ENCODE measurements around the gene DGKH.

- TF ChIP-seq, protein P1, sequence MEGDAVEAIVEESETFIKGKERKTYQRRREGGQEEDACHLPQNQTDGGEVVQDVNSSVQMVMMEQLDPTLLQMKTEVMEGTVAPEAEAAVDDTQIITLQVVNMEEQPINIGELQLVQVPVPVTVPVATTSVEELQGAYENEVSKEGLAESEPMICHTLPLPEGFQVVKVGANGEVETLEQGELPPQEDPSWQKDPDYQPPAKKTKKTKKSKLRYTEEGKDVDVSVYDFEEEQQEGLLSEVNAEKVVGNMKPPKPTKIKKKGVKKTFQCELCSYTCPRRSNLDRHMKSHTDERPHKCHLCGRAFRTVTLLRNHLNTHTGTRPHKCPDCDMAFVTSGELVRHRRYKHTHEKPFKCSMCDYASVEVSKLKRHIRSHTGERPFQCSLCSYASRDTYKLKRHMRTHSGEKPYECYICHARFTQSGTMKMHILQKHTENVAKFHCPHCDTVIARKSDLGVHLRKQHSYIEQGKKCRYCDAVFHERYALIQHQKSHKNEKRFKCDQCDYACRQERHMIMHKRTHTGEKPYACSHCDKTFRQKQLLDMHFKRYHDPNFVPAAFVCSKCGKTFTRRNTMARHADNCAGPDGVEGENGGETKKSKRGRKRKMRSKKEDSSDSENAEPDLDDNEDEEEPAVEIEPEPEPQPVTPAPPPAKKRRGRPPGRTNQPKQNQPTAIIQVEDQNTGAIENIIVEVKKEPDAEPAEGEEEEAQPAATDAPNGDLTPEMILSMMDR (IDR thresholded peaks at IDR 0.05), result no peak
- no peak for TF ChIP-seq POLR2A (IDR thresholded peaks at IDR 0.05)
These were observed 8.1 kb downstream of the DGKH start for GRCh38 chr13:42056583-42056982.
